Stimulated activated CD8-positive, alpha-beta memory T cell treated with anti-CD3 and anti-CD28 coated beads, Interleukin-4, amount 100 ng/mL, for 48 hours (primary cell): ENCODE measurements around the gene ZCCHC7.
"Not testable (repeated sequence)": the region's sequence is repeated elsewhere in the genome, so short reads cannot be mapped to it uniquely, and the experiment has no call there.

Experiments used
- DNase-seq: peaks from one replicate; pipeline ENCODE4 v3.0.0-alpha.2; 2020

The ZCCHC7 gene

DNA sequence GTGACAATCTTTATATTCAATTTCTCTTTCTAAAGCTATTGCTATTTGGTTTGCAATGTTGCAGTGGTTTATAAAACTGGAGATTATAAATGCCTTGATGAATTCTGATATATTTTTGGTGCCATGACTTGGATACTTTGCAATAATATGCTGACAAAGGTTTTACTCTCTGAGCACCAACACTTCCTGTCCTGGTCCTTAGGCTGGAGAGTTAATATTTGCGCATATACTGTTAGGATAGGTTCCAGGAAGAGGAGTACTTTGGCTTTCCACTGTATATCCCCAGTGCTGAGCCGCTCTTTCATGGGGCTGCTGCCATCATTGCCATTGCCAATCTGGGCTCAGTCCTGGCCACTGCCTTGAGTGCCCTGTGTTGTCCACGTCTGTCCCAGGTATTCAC lies 139.6 kb downstream of the ZCCHC7 start:
- no peak for DNase-seq

GRCh38 chr9:37262410-37262809 lies 142.0 kb downstream of the ZCCHC7 start:
- DNase-seq, result no peak

- DNase-seq, result no peak
Measured at GRCh38 chr9:37264539-37264938, 144.2 kb downstream of the ZCCHC7 start.

GRCh38 chr9:37266630-37267029 lies 146.3 kb downstream of the ZCCHC7 start:
- DNase-seq, result no peak

- no peak for DNase-seq
Measured at GRCh38 chr9:37269221-37269620, 148.8 kb downstream of the ZCCHC7 start.

DNA sequence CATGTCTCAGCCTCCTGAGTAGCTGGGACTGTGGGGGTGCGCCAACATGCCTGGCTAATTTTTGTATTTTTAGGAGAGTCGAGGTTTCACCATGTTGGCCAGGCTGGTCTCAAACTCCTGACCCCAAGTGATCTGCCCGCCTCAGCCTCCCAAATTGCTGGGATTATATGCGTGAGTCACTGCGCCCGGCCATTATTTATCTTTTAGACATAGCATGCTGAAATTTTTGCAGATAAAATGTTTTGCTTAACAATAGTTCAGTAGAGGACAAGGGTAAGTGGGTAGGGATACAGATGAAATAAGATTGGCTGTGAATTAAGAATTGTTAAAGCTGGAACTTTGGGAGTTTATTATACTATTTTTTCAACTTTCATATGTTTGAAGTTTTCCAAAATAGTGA lies 151.3 kb downstream of the ZCCHC7 start:
- no peak for DNase-seq

- DNase-seq, result no peak
Measured at GRCh38 chr9:37273595-37273994, 153.2 kb downstream of the ZCCHC7 start.

GRCh38 chr9:37281541-37281940 lies 161.2 kb downstream of the ZCCHC7 start:
- DNase-seq, result no peak

GRCh38 chr9:37283730-37284325 lies 163.5 kb downstream of the ZCCHC7 start:
- DNase-seq, result no peak

DNA sequence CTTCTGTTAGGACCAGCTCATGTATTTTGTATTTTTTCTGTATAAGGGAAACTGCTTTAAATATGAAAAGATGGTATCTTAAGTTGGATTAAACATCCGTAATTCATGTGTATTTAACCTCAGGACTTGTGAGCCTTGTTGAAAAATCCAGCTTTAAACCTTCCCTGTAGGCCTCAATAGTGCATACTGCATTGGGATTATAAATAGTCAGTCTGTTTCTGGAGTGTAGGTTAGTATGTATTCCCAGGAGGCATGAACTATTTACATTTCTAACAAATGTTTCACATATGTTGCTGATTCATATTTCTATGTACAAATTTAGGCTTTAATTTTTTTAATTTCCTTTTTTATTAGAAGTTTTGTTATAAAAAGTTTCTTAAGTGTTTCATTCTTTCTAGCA lies 164.3 kb downstream of the ZCCHC7 start:
- DNase-seq, result no peak

- no peak for DNase-seq
Measured at GRCh38 chr9:37286530-37287175, 166.3 kb downstream of the ZCCHC7 start.

- DNase-seq, result no peak
Measured at GRCh38 chr9:37287317-37287716, 166.9 kb downstream of the ZCCHC7 start.

- DNase-seq, result no peak
Measured at GRCh38 chr9:37289631-37290030, 169.3 kb downstream of the ZCCHC7 start.

DNA sequence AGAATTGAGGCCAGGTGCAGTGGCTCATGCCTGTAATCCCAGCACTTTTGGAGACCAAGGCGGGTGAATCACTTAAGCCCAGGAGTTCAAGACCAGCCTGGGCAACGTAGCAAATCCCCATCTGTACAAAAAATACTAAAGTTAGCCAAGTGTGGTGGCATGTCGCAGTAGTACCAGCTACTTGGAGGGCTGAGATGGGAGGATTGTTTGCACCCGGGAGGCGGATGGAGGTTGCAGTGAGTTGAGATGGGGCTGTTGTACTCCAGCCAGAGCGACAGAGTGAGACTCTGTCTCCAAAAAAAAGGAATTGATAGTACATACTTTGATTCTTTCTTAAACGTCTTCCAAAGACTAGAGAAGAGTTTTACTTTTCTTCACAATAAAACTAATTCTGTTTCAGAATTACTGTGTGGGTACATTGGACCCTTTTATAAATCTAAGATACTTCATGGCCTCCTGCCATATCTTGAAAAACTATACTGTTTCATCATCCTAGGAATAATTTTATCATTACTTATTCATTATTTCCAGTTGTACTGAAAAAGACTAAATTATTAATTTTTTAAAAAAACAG lies 170.1 kb downstream of the ZCCHC7 start:
- no peak for DNase-seq

- DNase-seq, result no peak
Measured at GRCh38 chr9:37290940-37291485, 170.6 kb downstream of the ZCCHC7 start.

- not testable (repeated sequence) for DNase-seq
Measured at GRCh38 chr9:37291612-37292238, 171.4 kb downstream of the ZCCHC7 start.

- no peak for DNase-seq
Measured at GRCh38 chr9:37292896-37293295, 172.5 kb downstream of the ZCCHC7 start.

GRCh38 chr9:37293664-37294524 lies 173.5 kb downstream of the ZCCHC7 start:
- DNase-seq, result no peak

- DNase-seq, result no peak
Measured at GRCh38 chr9:37295178-37295577, 174.8 kb downstream of the ZCCHC7 start.

DNA sequence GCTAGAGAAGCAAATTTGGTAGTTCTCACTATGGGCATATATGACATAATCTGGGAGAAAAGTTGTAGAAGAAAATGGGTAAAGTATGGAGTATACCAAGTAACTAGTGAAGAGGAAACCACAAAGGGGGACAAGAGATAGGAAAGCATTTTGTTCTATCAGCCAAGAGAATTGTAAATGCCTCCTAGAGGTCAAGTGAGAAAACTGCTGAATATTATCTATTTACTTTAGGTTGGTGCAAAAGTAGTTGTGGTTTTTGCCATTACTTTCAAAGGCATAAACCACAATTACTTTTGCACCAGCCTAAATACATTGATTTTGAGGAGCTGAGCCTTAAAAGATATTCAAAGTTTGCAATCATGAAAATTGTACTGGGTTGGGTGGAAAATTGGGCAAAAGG lies 175.4 kb downstream of the ZCCHC7 start:
- no peak for DNase-seq

- no peak for DNase-seq
Measured at GRCh38 chr9:37297592-37297991, 177.2 kb downstream of the ZCCHC7 start.

DNA sequence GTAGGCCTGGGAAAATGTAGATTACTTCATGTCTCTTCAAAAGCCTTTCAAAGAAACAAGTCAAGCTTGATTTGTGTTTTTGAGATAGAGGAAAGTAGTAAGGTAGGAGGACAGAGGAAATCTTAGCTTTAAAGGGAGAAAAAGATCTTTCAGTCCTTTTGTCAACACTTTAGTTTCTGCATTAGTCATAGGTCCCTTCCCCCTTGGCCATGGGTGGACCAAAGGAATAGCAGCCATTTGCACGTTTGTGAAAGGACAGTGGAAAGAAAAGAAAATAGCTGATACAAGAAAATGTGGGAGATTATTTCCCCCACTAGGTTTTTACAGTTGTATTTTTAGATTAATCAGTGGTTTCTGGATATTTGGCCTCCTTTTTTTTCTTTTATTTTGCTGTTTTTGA lies 180.2 kb downstream of the ZCCHC7 start:
- DNase-seq, result no peak
